Urothelium cell line (cell line): Measurements from ENCODE around the gene RNGTT.
"Not testable (repeated sequence)": the region's sequence is repeated elsewhere in the genome, so short reads cannot be mapped to it uniquely, and the experiment has no call there.

Experiments used
- DNase-seq: peaks from one replicate; pipeline ENCODE4 v3.0.0; 2011; ENCODE audit warnings: low spot score, mixed read lengths
- FAIRE-seq: peaks from 2 replicates; lab custom pipeline; 2011; peaks lifted over from hg19 to GRCh38; lab: Jason Lieb, UNC

Gene RNGTT

DNA sequence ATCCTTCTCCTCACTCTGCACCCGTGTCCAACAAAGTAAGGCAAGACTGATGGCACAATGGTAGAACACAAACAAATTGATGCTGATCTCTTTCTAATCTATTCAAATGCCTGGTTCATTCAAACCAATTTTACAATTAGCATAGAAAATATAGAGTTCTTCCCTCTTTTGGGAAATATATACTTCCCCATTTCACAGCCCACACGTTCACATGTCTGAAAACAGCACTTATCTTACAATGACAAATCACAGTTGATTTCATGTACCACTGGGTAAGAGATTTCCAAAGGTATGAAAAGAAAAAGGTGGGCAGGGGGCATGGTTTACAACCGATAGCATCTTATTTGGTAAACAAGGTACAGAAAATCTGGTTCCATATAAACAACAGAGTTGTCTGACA lies 137.6 kb downstream of the RNGTT start:
- FAIRE-seq (no peak), DNase-seq (no peak)

DNA sequence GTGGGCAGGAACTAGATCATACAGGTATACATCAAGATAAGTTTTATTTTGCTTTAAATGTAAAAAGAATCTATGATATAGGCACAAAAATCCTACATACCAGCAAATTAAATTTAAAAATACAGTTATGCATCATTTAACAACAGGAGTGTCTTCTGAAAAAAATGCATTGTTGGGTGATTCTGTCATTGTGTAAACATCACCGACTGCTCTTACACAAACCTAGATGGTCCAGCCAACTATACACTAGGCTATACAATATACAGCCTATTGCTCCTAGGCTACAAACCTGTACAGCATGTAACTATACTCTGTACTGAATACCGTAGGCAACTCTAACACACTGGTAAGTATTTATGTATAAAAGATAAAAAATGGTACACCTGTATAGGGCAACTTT lies 139.4 kb downstream of the RNGTT start:
- no peak for FAIRE-seq
- DNase-seq = no peak

DNA sequence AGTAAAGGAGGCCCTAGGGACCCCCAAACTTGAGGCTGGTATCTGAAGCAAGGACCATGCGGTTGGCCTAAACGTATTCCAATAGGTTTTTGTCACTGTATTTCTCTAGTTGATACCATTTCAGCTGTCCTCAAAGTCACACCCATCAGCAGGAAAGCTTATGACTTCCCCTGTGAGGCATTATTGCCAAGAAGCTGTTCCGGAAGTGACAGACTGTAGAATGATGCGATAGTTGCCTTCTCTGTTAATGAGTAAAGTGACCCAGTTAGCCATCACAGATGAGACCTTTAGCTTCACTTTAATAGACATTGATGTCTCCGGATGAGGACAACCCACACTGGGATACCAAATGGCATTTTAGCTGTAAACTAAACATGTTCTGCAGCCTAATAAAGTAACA lies 147.9 kb downstream of the RNGTT start:
- DNase-seq = no peak
- FAIRE-seq = no peak

DNA sequence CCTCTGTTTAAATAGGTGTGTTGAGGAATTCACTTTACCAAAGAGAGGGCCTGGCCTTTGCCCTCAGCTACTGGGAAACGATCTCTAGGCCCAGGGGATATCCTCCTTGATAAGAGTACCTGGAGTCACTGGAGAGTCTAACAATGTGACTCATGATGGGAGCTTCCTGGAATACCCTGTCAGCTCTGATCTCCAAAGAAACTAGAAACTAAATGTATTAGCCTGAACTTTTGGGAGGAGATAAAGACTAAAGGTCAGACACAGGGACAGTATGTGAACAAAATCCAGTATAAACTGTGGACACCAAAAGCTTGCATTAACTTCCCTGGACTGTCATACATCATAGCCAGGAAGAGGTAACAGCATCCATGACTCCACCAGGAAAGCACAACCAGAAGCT lies 148.5 kb downstream of the RNGTT start:
- FAIRE-seq = no peak
- no peak for DNase-seq

DNA sequence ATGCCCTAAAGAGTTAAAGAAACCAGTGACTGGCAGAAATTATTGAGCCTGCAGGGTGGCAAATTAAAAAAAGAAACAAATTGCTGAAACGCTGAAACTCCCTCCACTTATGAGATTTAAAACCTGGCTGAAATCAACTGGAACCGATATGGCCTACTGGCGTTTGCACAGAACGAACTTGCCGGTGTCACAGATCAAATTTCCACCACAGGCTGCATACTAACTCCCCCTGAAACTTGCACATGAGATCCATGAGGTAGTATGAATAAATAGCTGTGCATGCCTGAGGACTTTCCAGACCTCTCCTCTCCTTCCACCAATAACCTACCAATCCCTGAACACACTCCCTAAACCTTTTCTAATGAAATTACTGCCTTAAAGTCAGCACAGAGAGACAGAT lies 150.4 kb downstream of the RNGTT start:
- FAIRE-seq (no peak), DNase-seq (no peak)

DNA sequence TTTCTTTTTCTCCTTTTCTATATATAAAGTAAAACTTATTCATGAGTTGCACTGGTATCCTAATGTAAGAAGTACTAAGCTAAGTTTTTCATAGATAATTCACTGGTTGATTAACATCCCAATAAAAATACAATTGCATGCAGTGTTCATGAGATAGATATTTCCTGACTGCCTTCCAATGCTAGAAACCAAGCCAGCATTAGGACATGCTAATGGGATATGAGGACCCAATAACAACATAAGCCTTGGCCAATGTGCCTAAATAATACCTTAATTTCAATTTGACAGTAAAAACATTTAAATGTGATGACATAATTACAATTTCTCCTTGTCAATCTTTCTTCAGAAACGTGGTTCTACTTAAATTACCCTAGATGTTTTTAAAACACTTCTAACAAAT lies 152.7 kb downstream of the RNGTT start:
- FAIRE-seq (no peak), DNase-seq (no peak)

DNA sequence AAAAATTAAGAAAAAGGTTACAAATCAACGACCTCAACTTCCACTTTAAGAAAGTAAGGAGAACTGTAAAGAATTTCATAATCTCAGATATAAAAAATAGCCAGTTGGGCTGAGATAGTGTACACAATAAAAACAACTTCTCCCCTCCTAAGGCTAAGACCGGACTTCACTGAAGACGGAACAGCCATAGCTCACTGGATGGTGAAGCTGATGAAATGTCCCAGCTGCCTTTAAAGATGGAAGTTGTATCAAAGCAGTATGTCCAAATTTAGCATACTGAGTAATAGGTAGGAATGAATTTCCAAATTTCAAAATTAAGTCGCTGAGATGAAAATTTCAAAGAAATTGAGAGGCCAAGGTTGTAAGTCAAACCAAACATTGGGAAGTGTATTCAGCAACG lies 153.3 kb downstream of the RNGTT start:
- no peak for DNase-seq
- FAIRE-seq = no peak

DNA sequence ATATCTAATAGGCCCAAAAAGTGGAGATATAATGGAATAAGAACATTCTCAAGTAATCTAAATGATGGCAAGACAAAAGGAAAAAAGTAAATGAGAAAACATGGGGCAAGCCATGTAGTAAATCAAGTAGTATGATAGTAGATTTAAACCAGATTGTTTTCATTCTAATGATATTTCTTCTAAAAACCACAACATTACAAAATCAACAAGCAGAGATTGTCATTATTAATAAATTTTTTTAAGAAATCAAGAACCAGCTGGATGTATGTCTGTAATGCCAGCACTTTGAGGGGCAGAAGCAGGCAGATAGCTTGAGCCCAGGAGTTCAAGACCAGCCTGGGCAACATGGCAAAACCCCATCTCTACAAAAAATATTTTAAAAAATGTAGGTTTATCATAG lies 155.0 kb downstream of the RNGTT start:
- DNase-seq (no peak), FAIRE-seq (no peak)

DNA sequence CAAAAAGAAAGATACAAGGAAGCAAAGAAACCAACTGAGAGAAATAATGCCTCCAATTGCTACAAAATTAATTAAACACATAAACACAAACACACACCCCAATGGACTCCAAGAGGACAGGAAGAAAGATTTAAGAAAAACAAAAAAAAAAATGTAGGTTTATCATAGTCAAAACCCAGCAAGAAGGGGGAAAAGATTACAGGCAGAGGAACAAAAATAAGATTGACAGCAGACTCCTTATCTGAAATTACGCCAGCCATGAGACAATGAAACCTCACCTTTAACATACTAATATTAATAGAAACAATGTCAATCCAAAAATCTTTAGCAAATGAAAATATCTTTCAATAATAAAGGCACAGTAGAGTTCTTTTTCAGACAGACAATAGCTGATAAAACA lies 155.8 kb downstream of the RNGTT start:
- FAIRE-seq = no peak
- DNase-seq = no peak

DNA sequence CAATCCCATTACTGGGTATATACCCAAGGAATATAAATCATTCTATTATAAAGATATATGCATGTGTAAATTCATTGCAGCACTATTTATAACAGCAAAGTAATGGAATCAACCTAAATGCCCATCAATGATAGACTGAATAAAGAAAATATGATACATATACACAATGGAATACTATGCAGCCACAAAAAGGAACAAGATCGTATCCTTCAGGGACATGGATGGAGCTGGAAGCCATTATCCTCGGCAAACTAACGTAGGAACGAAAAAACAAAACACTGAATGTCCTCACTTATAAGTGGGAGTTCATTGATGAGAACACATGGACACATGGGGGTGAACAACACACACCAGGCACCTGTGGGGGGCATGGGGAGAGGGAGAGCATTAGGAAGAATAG lies 156.7 kb downstream of the RNGTT start:
- FAIRE-seq = no peak
- DNase-seq = no peak

DNA sequence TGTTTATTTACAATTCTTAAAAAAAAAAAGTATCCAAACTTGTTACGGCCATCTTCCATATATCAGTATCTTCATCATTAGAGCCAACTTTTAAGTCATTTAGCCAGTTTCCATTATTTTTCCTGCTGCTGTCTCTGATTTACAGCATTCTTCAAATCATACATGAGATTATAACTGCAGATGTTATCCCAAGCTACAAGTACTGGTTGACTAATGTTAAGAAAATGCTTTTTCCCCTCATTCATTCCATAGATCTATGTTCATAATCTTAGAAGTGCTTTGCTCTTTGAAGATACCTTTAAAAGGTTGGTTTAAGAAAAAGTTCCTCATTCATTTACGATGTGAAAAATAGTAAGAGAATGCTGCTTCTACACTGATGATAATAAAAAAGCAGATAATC lies 158.7 kb downstream of the RNGTT start:
- FAIRE-seq (no peak), DNase-seq (no peak)

DNA sequence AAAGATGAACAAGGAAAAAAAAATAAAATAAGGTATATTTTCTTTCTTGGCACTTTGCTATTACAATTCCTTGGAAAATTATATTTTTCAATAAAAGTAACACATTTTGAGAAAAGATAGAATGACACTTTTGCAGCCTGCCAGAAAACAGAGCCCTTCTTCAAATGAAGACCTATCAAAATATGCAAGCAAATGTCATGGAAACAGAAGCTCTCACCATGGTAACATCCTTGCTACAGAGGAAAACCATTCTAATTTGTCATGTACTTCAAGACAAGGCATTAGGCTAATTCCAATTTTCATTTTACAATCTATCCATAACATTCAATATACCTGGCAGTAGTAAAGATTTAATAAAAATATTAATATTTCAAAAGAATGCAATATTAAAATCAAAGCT lies 177.9 kb downstream of the RNGTT start:
- no peak for DNase-seq
- no peak for FAIRE-seq

DNA sequence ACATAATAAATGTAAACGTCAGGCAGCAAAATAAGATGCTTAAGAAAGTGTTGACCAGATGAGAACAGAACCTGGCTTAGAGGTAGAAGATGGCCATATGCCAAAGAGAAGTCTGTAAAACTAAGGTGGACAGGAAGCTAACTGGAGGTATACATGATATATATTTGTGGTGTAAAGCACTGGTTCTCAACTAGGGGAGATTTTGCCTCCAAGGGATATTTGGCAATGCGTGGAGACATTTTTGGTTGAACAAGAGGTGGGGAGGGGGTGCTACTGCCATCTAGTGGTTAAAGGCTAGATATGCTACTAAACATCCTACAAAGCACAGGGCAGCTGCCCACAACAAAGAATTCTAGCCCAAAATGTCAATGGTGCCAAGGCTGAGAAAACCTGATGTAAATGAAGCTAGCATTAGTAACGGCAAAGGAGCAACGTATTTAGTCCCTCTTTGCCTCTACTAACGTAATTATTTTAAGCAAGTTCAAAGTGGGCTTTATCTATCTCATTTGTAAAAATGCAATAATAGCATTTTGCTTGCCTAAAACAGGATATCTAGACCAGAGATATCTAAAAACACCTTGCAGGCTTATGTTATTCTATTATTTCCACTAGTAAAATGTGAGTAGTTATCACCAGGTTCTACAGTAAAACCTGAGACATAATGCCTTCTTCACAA lies 182.6 kb downstream of the RNGTT start:
- no peak for FAIRE-seq
- peak; percentile 19 for DNase-seq

DNA sequence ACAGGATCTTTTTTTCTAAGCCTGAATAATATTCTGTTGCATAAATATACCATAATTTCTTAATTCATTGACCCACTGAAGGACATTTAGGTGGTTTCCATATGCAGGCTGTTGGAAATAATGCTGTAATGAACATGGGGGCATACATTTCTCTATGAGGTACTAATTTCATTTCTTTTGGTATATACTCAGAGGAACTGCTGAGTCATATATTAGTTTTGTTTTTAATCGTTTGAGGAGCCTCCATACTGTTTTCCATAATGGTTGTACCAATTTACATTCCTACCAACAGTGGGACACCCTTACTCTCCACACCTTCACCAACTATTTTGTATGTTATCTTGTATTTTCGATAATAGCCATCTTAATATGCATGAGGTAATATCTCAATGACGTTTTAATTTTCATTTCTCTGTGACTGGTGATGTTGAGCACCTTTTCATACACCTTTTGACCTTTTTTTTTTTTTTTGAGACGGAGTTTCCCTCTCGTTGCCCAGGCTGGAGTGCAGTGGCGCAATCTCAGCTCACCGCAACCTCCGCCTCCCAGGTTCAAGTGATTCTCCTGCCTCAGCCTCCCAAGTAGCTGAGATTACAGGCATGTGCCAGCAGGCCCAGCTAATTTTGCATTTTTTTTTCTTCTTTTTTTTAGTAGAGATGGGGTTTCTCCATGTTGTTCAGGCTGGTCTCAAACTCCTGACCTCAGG lies 187.4 kb downstream of the RNGTT start:
- DNase-seq = no peak
- FAIRE-seq = no peak

DNA sequence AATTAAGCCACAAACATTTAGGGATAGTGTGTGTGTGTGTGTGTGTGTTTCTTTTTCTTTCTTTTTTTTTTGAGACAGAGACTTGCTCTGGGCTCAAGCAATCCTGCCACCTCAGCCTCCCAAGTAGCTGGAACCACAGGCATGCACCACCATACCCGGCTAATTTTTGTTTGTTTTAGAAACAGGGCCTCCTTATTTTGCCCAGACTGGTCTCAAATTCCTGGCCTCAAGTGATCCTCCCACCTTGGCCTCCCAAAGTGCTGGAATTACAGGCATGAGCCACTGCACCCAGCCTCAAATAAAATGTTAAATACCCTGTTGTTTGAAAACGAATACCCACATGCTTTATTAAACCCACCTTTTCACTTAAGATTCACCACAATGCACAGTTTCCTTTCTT lies 195.3 kb downstream of the RNGTT start:
- FAIRE-seq, DNase-seq: not testable (repeated sequence)

DNA sequence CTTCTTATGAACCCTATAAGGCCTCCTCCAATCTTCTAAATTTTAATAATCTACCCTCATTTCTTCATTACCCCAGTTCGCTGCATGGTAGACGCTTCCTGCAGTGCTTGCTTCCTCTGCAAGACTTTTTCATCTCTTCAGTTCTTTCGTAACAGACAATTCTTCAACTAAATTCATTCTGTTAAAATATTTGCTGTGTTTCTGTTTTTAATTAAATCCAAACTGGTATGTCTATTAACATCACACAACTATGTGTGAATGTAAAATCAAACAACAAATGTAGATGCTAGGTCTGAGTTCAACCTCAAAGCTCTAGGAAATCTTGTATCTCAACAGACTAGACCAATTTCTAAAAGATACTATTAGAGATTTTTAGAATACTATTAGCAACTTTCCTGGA lies 199.3 kb downstream of the RNGTT start:
- DNase-seq = no peak
- FAIRE-seq = no peak

DNA sequence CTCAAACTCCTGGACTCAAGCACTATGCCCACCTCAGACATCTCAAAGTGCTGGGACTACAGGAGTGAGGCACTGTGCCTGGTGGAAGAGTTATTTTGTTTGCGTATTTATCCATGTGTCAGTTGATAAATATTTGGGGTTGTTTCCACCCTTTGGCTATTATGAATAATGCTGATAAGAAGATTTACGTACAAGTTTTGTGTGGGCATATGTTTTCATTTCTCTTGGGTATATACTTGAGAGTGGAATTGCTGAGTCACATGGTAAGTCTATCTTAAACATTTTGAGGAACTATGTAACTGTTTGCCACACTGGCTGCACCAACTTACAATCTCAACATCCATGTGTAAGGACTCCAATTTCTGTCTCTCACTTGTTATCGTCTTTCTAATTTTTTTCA lies 200.3 kb downstream of the RNGTT start:
- FAIRE-seq (no peak), DNase-seq (no peak)

DNA sequence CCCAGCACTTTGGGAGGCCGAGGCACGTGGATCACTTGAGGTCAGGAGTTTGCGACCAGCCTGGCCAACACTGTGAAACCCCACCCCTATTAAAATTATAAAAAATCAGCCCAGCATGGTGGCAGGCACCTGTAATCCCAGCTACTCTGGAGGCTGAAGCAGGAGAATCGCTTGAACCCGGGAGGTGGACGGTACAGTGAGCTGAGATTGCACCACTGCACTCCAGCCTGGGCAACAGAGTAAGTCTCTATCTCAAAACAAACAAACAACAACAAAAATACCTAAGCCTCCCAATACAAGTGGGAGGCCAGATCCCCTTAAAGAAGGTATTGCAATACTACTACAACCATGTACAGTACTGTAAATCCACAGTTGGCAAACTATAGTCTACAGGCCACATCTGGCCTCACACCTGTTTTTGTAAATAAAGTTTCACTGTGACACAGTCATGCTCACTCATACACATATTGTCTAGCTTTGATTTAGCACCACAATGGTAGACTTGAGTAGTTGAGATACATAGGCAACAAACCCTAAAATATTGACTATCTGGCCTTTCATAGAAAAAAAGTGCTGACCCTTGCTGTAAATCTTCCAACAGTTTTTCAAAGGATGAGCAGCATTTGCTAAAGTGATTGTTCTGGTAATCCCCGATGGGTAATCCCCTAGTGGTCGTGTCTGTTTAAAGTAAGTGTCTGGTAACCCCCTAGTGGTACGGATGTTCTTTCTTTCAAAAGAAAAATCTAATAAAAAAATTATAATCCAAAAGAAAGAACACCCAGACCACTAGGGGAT lies 202.0 kb downstream of the RNGTT start:
- no peak for DNase-seq
- FAIRE-seq = no peak

DNA sequence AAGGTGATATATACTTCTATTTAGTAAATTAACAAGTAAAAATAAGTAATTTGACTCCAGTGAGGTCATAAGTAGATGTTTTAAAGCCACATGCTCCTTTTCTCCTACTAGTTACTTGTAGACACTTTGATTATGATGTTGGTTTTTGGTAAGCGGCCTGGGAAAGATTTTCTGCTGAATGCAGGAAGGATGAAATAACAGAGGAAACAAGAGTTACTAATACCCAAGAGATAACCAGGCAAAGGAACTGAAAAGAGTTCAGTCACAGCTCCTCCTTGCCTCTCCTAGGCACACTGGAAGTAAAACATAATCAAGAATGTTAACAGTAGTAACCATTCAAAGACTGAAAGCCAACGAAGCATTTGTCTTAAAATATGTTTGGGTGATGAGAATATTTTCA lies 203.3 kb downstream of the RNGTT start:
- FAIRE-seq = no peak

DNA sequence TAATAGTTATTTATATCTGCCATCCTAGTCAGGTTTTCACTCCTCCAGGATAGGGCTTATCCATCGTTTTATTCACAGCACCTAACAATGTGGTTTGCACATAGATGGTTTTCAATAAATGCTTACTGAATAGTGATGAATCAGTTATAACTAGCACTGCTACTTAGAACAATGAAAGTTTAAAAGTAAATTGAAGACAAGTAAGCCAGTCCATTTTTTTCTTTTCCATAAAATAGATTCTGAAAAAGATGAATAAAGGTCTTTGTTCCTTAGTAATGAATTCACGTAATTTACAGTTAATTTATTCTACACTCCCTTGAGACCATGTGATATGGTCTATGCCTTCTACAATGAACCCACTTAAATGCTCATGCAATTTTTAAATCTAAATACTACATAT lies 212.5 kb downstream of the RNGTT start:
- FAIRE-seq (no peak), DNase-seq (no peak)

More for the DNA sequence above, 203.3 kb downstream of the RNGTT start:
- DNase-seq = no peak

DNA sequence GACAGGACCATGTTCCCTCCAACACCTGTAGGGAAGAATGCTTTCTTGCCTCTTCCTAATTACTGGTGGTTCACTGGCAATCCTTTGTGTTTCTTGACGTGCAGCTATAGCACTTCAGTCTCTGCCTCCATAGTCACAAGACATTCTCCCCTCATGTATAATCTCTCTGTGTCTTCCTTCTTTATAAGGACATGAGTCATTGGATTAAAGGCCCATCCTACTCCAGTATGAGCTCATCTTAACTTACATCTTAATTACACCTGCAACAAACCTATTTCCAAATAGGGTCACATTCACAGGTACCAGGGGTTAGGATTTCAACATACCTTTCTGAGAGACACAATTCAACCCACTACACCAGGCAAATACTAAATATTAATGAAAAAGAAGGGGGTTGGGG lies 213.6 kb downstream of the RNGTT start:
- FAIRE-seq (no peak), DNase-seq (no peak)

DNA sequence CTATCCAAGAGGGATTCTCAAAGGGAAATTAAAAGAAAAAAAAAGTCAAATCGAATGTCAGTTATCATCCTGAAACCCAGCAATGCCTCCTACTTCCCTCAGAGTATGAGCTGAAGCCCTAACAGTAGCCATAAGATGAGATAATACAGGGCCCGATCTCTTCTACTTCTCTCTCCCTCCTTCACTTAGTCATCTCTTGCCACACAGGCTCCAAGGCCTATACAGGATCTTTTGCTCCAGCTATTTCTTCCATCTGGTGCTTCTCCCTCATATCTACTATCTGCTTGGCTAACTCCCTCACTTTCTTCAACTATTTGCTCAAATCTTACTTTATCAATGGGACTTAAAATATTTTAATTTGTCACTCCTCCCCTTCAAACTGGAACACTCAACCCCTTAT lies 215.3 kb downstream of the RNGTT start:
- FAIRE-seq (no peak), DNase-seq (no peak)
